Measurements from ENCODE around the gene PPP1R9A. TPM values are rescaled to one million over a fixed set of nuclear protein-coding genes. Genes with fewer than 3 reads are reported as not detected.

Gene PPP1R9A
- polyA plus RNA-seq, 1 donor from 2014 or later = 52.8 TPM

DNA sequence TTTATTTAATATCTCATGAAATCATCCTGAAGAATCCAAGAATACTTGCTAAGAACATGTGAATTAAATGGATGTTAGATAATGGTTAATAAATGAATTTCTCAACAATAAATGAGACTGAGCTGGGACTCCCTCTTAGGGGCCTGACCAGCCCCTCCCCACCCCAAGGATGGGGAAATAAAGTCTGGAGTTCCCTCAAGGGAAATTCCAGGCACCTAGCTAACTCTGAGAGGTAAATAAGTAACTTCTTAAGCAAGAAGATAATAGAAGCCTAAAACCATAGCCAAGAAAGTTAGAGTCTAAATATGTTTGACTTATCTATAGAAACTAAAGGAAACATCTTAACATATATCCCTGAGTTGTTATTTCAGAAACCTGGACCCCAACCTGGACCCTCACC, 32.2 kb upstream of the PPP1R9A start:
- no peaks in the 10 kb centered on the region for H3K79me2 ChIP-seq (replicated peaks; ENCODE audit: insufficient read depth, low read length)
- no peak overlapping the region for H3K9ac ChIP-seq (ENCODE audit: low read length)
- TF ChIP-seq, protein P1, sequence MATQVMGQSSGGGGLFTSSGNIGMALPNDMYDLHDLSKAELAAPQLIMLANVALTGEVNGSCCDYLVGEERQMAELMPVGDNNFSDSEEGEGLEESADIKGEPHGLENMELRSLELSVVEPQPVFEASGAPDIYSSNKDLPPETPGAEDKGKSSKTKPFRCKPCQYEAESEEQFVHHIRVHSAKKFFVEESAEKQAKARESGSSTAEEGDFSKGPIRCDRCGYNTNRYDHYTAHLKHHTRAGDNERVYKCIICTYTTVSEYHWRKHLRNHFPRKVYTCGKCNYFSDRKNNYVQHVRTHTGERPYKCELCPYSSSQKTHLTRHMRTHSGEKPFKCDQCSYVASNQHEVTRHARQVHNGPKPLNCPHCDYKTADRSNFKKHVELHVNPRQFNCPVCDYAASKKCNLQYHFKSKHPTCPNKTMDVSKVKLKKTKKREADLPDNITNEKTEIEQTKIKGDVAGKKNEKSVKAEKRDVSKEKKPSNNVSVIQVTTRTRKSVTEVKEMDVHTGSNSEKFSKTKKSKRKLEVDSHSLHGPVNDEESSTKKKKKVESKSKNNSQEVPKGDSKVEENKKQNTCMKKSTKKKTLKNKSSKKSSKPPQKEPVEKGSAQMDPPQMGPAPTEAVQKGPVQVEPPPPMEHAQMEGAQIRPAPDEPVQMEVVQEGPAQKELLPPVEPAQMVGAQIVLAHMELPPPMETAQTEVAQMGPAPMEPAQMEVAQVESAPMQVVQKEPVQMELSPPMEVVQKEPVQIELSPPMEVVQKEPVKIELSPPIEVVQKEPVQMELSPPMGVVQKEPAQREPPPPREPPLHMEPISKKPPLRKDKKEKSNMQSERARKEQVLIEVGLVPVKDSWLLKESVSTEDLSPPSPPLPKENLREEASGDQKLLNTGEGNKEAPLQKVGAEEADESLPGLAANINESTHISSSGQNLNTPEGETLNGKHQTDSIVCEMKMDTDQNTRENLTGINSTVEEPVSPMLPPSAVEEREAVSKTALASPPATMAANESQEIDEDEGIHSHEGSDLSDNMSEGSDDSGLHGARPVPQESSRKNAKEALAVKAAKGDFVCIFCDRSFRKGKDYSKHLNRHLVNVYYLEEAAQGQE (IDR thresholded peaks at IDR 0.05; ENCODE audit: borderline replicate concordance) = no peak
- TF ChIP-seq TAF1 (IDR thresholded peaks at IDR 0.05; ENCODE audit: low read depth) (no peak), EP300 (conservative IDR thresholded peaks at IDR 0.05; ENCODE audit: poor library complexity, severe bottlenecking) (no peak), MXI1 (conservative IDR thresholded peaks at IDR 0.05; ENCODE audit: poor library complexity, severe bottlenecking) (no peak), SMC3 (conservative IDR thresholded peaks at IDR 0.05; ENCODE audit: poor library complexity) (no peak), RAD21 (conservative IDR thresholded peaks at IDR 0.05) (no peak), EZH2 (IDR thresholded peaks at IDR 0.05; ENCODE audit: borderline replicate concordance, insufficient read depth, low read length, poor library complexity, severe bottlenecking) (no peak), POLR2AphosphoS5 (IDR thresholded peaks at IDR 0.05) (no peak)
- TF ChIP-seq, protein P2, sequence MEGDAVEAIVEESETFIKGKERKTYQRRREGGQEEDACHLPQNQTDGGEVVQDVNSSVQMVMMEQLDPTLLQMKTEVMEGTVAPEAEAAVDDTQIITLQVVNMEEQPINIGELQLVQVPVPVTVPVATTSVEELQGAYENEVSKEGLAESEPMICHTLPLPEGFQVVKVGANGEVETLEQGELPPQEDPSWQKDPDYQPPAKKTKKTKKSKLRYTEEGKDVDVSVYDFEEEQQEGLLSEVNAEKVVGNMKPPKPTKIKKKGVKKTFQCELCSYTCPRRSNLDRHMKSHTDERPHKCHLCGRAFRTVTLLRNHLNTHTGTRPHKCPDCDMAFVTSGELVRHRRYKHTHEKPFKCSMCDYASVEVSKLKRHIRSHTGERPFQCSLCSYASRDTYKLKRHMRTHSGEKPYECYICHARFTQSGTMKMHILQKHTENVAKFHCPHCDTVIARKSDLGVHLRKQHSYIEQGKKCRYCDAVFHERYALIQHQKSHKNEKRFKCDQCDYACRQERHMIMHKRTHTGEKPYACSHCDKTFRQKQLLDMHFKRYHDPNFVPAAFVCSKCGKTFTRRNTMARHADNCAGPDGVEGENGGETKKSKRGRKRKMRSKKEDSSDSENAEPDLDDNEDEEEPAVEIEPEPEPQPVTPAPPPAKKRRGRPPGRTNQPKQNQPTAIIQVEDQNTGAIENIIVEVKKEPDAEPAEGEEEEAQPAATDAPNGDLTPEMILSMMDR (IDR thresholded peaks at IDR 0.05; ENCODE audit: poor library complexity, severe bottlenecking) = no peak
- no peaks in the 10 kb centered on the region for H3K27me3 ChIP-seq (ENCODE audit: insufficient read depth, low read depth, low read length)
- H3K9me2 ChIP-seq (ENCODE audit: insufficient read depth, low read length) = no peaks in the 10 kb centered on the region
- H4K20me1 ChIP-seq (ENCODE audit: insufficient read depth) = no peaks in the 10 kb centered on the region
- H3K27ac ChIP-seq (ENCODE audit: low read length) = no peak overlapping the region
- H3K4me3 ChIP-seq (ENCODE audit: low read length) = no peak overlapping the region
- no peak overlapping the region for H2AFZ ChIP-seq (ENCODE audit: low read depth, low read length)
- H3F3A ChIP-seq (ENCODE audit: insufficient read depth, low read length, poor library complexity, severe bottlenecking) = no peaks in the 10 kb centered on the region
- no peaks in the 10 kb centered on the region for H3K9me3 ChIP-seq (ENCODE audit: low read length)
- H3K36me3 ChIP-seq (ENCODE audit: insufficient read depth, low read length) = no peaks in the 10 kb centered on the region
- no peak overlapping the region for H3K4me2 ChIP-seq (ENCODE audit: low read length)

DNA sequence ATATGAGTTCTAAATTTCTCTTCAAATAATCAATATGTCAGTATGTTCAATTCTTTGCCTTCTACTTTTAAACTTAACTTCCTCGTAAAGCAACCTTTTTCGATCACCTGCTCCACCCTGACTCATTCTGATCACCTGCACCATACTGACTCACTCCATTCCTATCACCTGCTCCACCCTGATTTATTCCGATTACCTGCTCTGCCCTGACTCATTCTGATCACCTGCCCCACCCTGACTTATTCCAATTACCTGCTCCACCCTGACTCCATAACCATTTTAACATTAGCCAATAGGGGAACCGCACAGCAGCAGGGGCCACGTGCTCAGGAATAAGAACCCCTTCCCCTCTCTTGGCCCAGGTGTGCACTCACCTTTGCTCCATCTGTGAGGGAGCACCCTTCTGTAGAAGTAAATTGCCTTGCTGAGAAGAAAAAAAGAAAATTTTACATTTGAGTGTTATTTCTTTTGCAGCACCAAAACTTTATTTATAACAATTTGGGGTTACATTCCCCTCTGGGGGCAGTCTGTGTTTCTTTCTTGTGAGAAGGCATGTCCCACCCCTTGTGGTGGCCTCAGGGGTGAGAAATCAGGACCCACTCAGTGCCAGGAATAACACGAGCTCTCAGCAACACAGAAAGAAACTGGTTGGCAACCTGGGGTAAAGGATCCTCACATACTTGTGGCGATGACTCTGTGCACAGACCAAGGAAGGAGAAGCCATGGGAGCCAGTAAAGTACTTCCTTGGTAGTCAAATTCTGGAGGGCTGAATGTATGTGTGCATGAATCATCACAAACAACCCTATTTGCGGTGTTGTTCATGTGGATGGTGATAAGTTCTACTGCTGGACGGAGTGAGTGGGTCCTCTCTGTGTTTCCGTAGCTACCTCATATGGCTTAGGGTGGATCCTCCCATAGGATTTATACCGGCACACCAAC, 29.4 kb upstream of the PPP1R9A start:
- Histone ChIP-seq H4K20me1 (ENCODE audit: insufficient read depth) (no peaks in the 10 kb centered on the region), H3F3A (ENCODE audit: insufficient read depth, low read length, poor library complexity, severe bottlenecking) (no peaks in the 10 kb centered on the region), H3K9ac (ENCODE audit: low read length) (no peak overlapping the region), H2AFZ (ENCODE audit: low read depth, low read length) (no peak overlapping the region), H3K9me2 (ENCODE audit: insufficient read depth, low read length) (no peaks in the 10 kb centered on the region), H3K4me2 (ENCODE audit: low read length) (no peak overlapping the region), H3K27me3 (ENCODE audit: insufficient read depth, low read depth, low read length) (no peaks in the 10 kb centered on the region), H3K9me3 (ENCODE audit: low read length) (no peaks in the 10 kb centered on the region), H3K36me3 (ENCODE audit: insufficient read depth, low read length) (no peaks in the 10 kb centered on the region), H3K79me2 (replicated peaks; ENCODE audit: insufficient read depth, low read length) (no peaks in the 10 kb centered on the region), H3K4me3 (ENCODE audit: low read length) (no peak overlapping the region), H3K27ac (ENCODE audit: low read length) (no peak overlapping the region)
- no peak for TF ChIP-seq TAF1 (IDR thresholded peaks at IDR 0.05; ENCODE audit: low read depth)
- TF ChIP-seq, protein P2 (IDR thresholded peaks at IDR 0.05; ENCODE audit: poor library complexity, severe bottlenecking) = no peak
- no peak for TF ChIP-seq RAD21 (conservative IDR thresholded peaks at IDR 0.05)
- TF ChIP-seq EP300 (conservative IDR thresholded peaks at IDR 0.05; ENCODE audit: poor library complexity, severe bottlenecking) = no peak
- TF ChIP-seq POLR2AphosphoS5 (IDR thresholded peaks at IDR 0.05) = no peak
- no peak for TF ChIP-seq MXI1 (conservative IDR thresholded peaks at IDR 0.05; ENCODE audit: poor library complexity, severe bottlenecking)
- no peak for TF ChIP-seq EZH2 (IDR thresholded peaks at IDR 0.05; ENCODE audit: borderline replicate concordance, insufficient read depth, low read length, poor library complexity, severe bottlenecking)
- TF ChIP-seq, protein P1 (IDR thresholded peaks at IDR 0.05; ENCODE audit: borderline replicate concordance) = no peak
- TF ChIP-seq SMC3 (conservative IDR thresholded peaks at IDR 0.05; ENCODE audit: poor library complexity) = no peak

All from neural cell (in vitro differentiated cells).